SH-SY5Y (cell line): ENCODE results near the gene CCT3.

ENCODE experiments used
- GATA2 ChIP-seq: IDR thresholded peaks from 2 replicates; pipeline ENCODE4 v1.6.1; 2011; ENCODE audit warnings: mild to moderate bottlenecking, low read depth, low read length
- GATA3 ChIP-seq: IDR thresholded peaks from 2 replicates; pipeline ENCODE4 v1.6.1; 2011; ENCODE audit warnings: low read depth, mild to moderate bottlenecking, low read length, moderate library complexity

DNA sequence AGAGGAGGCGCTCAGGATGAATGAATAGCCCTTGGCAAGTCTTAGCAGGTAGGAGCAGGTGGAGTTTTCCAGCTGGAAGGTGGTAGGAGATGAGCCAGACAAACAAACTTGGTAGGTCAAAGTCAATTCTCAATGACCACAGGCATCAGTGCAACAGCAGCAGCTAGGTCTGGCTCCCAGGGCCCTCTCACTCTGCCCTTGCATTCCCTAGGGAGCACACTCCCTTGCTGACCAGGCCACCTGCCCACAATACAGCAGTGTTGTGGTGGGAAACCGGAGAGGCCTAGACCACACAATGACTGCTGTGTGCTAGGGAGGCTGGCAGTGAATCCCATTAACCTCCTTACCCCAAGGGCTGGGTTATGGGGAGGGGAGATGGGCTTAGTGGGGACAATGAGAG is 77.2 kb downstream of the CCT3 start:
- TF ChIP-seq GATA3 (no peak), GATA2 (no peak)
